ENCODE measurements around the gene KCNIP3. TPM values are rescaled to one million over a fixed set of nuclear protein-coding genes. Genes with fewer than 3 reads are reported as not detected.

KCNIP3 gene
- total and polyA plus RNA-seq, 10 donors, result 0.59 to 5.2 (median 3.0) TPM

DNA sequence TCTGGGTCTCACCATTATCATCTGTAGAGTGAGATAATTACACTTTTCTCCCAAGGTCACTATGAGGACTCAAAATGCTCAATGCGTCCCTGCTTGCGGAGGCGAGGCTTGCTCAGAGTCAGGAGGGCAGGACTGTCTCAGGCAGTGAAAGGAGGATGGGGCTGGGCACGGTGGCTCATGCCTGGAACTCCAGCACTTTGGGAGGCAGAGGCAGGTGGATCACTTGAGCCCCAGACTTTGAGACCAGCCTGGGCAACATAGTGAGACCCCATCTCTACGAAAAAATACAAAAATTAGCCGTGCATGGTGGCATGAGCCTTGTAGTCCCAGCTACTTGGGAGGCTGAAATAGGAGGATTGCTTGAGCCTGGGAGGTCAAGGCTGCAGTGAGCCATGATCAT lies 1.8 kb upstream of the KCNIP3 start:
- no peak for DNase-seq
- Histone ChIP-seq H3K9me3 (peaks cover 0 to 35% (median 26%) of the 10 kb centered on the region in 8 donors), H3K36me3 (no peaks in the 10 kb centered on the region), H3K4me3 (no peak overlapping the region), H3K27ac (no peak overlapping the region), H3K4me1 (no peaks in the 10 kb centered on the region), H3K27me3 (replicated peaks in 1 of 7) (peaks cover 0 to 29% (median 0%) of the 10 kb centered on the region in 7 donors)
- intact Hi-C loops (cut with DNase I; ENCODE audit: low total_unique reads), result no loop called here
- 88 to 95% (median 91%) methylated on average over 6 of the region's 6 CpGs for WGBS, 5 donors
- TF ChIP-seq POLR2A (IDR thresholded peaks at IDR 0.05), result no peak
- TF ChIP-seq POLR2AphosphoS5 (IDR thresholded peaks at IDR 0.05), result no peak
- TF ChIP-seq, protein P1, sequence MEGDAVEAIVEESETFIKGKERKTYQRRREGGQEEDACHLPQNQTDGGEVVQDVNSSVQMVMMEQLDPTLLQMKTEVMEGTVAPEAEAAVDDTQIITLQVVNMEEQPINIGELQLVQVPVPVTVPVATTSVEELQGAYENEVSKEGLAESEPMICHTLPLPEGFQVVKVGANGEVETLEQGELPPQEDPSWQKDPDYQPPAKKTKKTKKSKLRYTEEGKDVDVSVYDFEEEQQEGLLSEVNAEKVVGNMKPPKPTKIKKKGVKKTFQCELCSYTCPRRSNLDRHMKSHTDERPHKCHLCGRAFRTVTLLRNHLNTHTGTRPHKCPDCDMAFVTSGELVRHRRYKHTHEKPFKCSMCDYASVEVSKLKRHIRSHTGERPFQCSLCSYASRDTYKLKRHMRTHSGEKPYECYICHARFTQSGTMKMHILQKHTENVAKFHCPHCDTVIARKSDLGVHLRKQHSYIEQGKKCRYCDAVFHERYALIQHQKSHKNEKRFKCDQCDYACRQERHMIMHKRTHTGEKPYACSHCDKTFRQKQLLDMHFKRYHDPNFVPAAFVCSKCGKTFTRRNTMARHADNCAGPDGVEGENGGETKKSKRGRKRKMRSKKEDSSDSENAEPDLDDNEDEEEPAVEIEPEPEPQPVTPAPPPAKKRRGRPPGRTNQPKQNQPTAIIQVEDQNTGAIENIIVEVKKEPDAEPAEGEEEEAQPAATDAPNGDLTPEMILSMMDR (IDR thresholded peaks at IDR 0.05 in 8 of 11, conservative IDR thresholded peaks at IDR 0.05 in 3 of 11), result no peak

DNA sequence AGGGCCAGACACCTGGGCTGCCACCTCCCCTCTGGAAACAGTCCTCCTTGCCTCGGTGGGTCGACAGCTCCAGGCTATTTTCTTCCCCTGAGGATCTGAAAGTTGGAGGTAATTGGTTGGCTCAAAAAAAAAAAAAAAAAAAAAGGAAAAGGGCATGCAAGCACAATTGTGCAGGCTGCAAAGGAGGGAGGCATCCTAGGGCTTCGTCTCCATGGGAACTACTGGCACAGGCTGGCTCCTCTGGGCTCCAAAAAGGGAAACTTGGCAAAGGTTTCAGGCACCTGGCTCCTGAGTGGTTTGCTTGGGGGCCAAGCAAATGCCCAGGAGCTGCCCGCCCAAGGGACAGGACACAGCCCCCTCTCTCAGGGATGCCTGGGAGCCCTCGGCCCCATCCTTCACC lies 1.1 kb upstream of the KCNIP3 start:
- intact Hi-C loops (cut with DNase I; ENCODE audit: low total_unique reads), result no loop called here
- 70 to 78% (median 73%) methylated on average over 5 of the region's 5 CpGs for WGBS, 5 donors
- no peak for DNase-seq

GRCh38 chr2:95297639-95298395 lies 670 bp downstream of the KCNIP3 start:
- Histone ChIP-seq H3K4me1 (no peaks in the 10 kb centered on the region), H3K27ac (no peak overlapping the region), H3K9me3 (peaks cover 0 to 11% (median 1%) of the 10 kb centered on the region in 8 donors), H3K36me3 (no peaks in the 10 kb centered on the region), H3K27me3 (replicated peaks in 1 of 7) (peaks cover 0 to 41% (median 0%) of the 10 kb centered on the region in 7 donors), H3K4me3 (peak overlapping the region in 1 of 8 donors; percentile 14)
- no peak for DNase-seq
- intact Hi-C loops (cut with DNase I; ENCODE audit: low total_unique reads), result no loop called here
- 51 to 72% (median 59%) methylated on average over 8 to 11 of the region's 11 CpGs for WGBS, 5 donors
- TF ChIP-seq, protein P1 (IDR thresholded peaks at IDR 0.05 in 8 of 11, conservative IDR thresholded peaks at IDR 0.05 in 3 of 11), result no peak
- TF ChIP-seq POLR2AphosphoS5 (IDR thresholded peaks at IDR 0.05) (no peak), POLR2A (IDR thresholded peaks at IDR 0.05) (no peak)

More for the DNA sequence above, 1.1 kb upstream of the KCNIP3 start:
- no peak overlapping the region for H3K4me3 ChIP-seq
- H3K4me1 ChIP-seq, result no peaks in the 10 kb centered on the region
- H3K27me3 ChIP-seq (replicated peaks in 1 of 7), result peaks cover 0 to 35% (median 0%) of the 10 kb centered on the region in 7 donors
- no peak overlapping the region for H3K27ac ChIP-seq
- TF ChIP-seq, protein P1 (IDR thresholded peaks at IDR 0.05 in 8 of 11, conservative IDR thresholded peaks at IDR 0.05 in 3 of 11), result no peak
- TF ChIP-seq POLR2A (IDR thresholded peaks at IDR 0.05), result no peak
- TF ChIP-seq POLR2AphosphoS5 (IDR thresholded peaks at IDR 0.05), result no peak
- H3K9me3 ChIP-seq, result peaks cover 0 to 29% (median 19%) of the 10 kb centered on the region in 8 donors
- H3K36me3 ChIP-seq, result no peaks in the 10 kb centered on the region

DNA sequence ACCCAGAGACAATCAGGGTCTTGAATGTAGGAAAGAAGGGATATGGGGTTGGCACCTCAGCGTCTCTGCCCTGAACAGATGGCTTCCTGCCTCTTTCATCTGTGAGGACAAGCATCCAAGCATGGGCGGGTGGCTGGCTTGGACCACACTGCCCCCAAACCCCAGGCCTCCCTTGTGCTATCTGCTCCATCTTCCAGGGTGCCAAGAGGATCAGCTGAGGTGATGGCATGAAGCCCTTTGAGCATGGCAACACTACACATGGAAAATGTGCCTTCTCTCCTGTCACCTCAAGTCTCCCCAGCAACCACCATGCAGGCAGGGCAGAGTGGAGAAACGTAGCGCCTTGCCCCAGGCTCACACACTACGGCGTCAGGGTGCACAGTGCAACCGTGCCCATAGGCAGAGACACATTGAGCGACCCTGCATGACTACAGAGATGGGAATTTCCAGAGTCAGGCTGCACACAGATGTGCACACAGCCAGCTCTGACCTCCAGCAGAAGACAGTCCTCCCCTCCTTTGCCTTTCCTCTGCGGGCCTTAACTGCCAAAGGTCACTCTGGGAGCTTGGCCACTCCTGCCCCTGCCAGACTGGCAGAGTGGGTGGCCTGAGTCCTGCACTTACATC lies 1.5 kb downstream of the KCNIP3 start:
- no peak for DNase-seq
- Histone ChIP-seq H3K4me1 (no peaks in the 10 kb centered on the region), H3K9me3 (peaks cover 0 to 3% (median 0%) of the 10 kb centered on the region in 8 donors), H3K4me3 (no peak overlapping the region), H3K27ac (no peak overlapping the region), H3K27me3 (replicated peaks in 1 of 7) (peaks cover 0 to 44% (median 0%) of the 10 kb centered on the region in 7 donors), H3K36me3 (no peaks in the 10 kb centered on the region)
- TF ChIP-seq POLR2AphosphoS5 (IDR thresholded peaks at IDR 0.05) (no peak), POLR2A (IDR thresholded peaks at IDR 0.05) (no peak)
- TF ChIP-seq, protein P1 (IDR thresholded peaks at IDR 0.05 in 8 of 11, conservative IDR thresholded peaks at IDR 0.05 in 3 of 11), result no peak
- intact Hi-C loops (cut with DNase I; ENCODE audit: low total_unique reads), result no loop called here
- 76 to 91% (median 81%) methylated on average over 3 to 9 of the region's 9 CpGs for WGBS, 5 donors
